K562 (cell line): ENCODE measurements around the gene SLC24A1. TPM values are rescaled to one million over a fixed set of nuclear protein-coding genes. Genes with fewer than 3 reads are reported as not detected.

Experiments
- ARID1B ChIP-seq: fragments of 450-650 bp; IDR thresholded peaks from 2 replicates; pipeline ENCODE4 v1.6.1; 2016; ENCODE audit warnings: antibody characterized with exemption, mild to moderate bottlenecking, inconsistent platforms
- CREB3 ChIP-seq: fragments of 450-650 bp; conservative IDR thresholded peaks from 2 replicates; pipeline ENCODE4 v1.6.1; 2016; ENCODE audit warnings: missing genetic modification characterization, low read depth, mild to moderate bottlenecking, missing compliant biosample characterization, moderate library complexity
- CTBP1 ChIP-seq: fragments of 450-650 bp; IDR thresholded peaks from 2 replicates; pipeline ENCODE4 v1.6.1; 2016; ENCODE audit warnings: borderline replicate concordance
- JUND ChIP-seq, 2 experiments: IDR thresholded peaks; 2 replicates in 1 of 2; 3 replicates in 1 of 2; pipeline ENCODE4 v1.6.1; 2011; ENCODE audit warnings: borderline replicate concordance in 2 of 2, low read depth in 2 of 2, low read length in 2 of 2, improper control_type of control experiment in 1 of 2, missing biosample characterization in 1 of 2, missing genetic modification characterization in 1 of 2, missing genetic modification reagents in 1 of 2
- NFIC ChIP-seq: fragments of 450-650 bp; IDR thresholded peaks from 2 replicates; pipeline ENCODE4 v1.6.1; 2017; ENCODE audit warnings: mild to moderate bottlenecking, inconsistent platforms
- TAL1 ChIP-seq: fragments of 450-650 bp; IDR thresholded peaks from 2 replicates; pipeline ENCODE4 v1.6.1; 2016; ENCODE audit warnings: mild to moderate bottlenecking
- TCF7L2 ChIP-seq: fragments of 150-350 bp; IDR thresholded peaks from 2 replicates; pipeline ENCODE4 v1.6.1; 2016; ENCODE audit warnings: low read depth, mild to moderate bottlenecking, low read length, moderate library complexity
- TEAD1 ChIP-seq, 2 experiments: fragments of 450-650 bp in 1 of 2; sonication (generic) in 1 of 2; formaldehyde crosslinking; IDR thresholded peaks; 2 replicates each; pipeline versions ENCODE4 v1.4.0 to v1.8.0; 2020 to 2022; ENCODE audit warnings: mild to moderate bottlenecking in 2 of 2, missing genetic modification reagents in 1 of 2
- ZBTB7A ChIP-seq: IDR thresholded peaks from 2 replicates; pipeline ENCODE4 v1.6.1; 2011; ENCODE audit warnings: low read depth, mild to moderate bottlenecking, low read length, moderate library complexity, borderline replicate concordance; ENCODE audit not compliant: control insufficient read depth
- ZNF140 ChIP-seq: fragments of 250-450 bp; sonication (Bioruptor Pico); IDR thresholded peaks from 2 replicates; pipeline ENCODE4 v1.8.0; 2021; ENCODE audit warnings: moderate library complexity, mild to moderate bottlenecking, inconsistent platforms
- ZNF146 ChIP-seq: IDR thresholded peaks from one replicate; pipeline ENCODE4 v1.6.1; 2018; ENCODE audit warnings: missing compliant biosample characterization; ENCODE audit not compliant: unreplicated experiment
- ZNF668 ChIP-seq: fragments of 250-450 bp; sonication (Bioruptor Pico); IDR thresholded peaks from 2 replicates; pipeline ENCODE4 v1.8.0; 2022; ENCODE audit warnings: mild to moderate bottlenecking, inconsistent platforms
- polyA plus RNA-seq, 8 experiments: library from polyadenylated mRNA; depleted of rRNA in 4 of 8; stranded (reverse) in 5 of 8; unstranded in 3 of 8; fragments of >200 nt; fragmentation: Nextera tagmentation in 2 of 8; fragmentation: Illumina TruSeq in 1 of 8; extraction: Ambion mirVana in 2 of 8; extraction: Trizol in 1 of 8; gene quantifications; 2 replicates each; pipeline versions ENCODE4 v1.2.1 to v1.2.3, GENCODE V29; 2011 to 2014; ENCODE audit warnings: inconsistent platforms in 1 of 8, missing spikeins in 1 of 8
- total RNA-seq, 7 experiments: library from RNA; depleted of rRNA in 6 of 7; stranded (reverse); fragments of >200 nt in 6 of 7; fragmentation: Illumina TruSeq in 2 of 7; extraction: Trizol in 2 of 7; gene quantifications; 2 replicates each; pipeline versions ENCODE4 v1.2.1 to v1.2.3, GENCODE V29; 2011 to 2021; ENCODE audit warnings: low replicate concordance in 1 of 7
- TF ChIP-seq, protein P1 (sequence below): fragments of 250-450 bp; sonication (Bioruptor Pico); IDR thresholded peaks from 2 replicates; pipeline ENCODE4 v1.8.0; 2021; ENCODE audit warnings: moderate library complexity, mild to moderate bottlenecking, inconsistent platforms

SLC24A1 gene
- total and polyA plus RNA-seq, 9 of the 15 experiments (the other 6 are each of a cell fraction or from before 2014, with no cell fraction given): 3.1 to 8.2 (median 5.5) TPM

DNA sequence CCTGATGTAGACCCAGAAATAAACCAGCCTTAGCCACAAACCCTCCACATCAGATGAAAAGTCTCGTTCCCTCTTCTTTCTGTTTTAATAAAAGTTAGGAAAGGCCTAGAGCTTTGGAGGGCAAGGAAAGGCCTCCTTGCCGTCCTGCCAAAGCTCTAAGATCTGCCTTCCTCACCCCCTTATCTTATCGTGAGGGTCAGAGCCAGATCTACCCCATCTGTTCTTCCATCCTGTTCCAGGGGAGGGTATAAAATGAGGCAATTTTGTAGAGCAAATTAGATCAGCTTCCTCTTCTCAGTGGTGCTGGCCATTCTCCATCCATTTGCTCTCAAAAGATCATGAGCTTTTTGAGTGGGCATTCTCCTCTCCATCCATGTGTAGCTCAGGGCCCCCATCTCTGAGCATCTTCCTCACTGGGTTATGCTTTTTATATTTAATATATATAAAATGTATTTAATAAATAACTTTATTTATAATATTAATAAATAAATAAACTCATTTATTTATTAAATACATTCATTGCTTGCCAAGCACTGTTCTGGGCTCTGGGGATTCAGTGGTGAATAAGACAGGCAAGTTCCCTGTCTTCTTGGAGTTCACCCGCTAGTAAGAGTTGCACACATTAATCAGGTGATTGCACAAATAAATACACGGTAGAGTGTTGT lies 2.0 kb upstream of the SLC24A1 start (continued):
- TF ChIP-seq CREB3 (tag): no peak
- TF ChIP-seq, protein P1, sequence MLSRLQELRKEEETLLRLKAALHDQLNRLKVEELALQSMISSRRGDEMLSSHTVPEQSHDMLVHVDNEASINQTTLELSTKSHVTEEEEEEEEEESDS (CRISPR knock-in tag): no peak
- peak; percentile 26; the same call in 1 of the 2 replicates for TF ChIP-seq JUND (IDR thresholded peaks at IDR 0.05; ENCODE audit: borderline replicate concordance, low read depth, low read length)
- no peak; the same call in 2 of the 3 replicates for TF ChIP-seq JUND (tag; IDR thresholded peaks at IDR 0.05; ENCODE audit: borderline replicate concordance, low read depth, low read length)
- no peak for TF ChIP-seq TCF7L2
- TF ChIP-seq CTBP1: peak; percentile 52; the same call in 1 of the 2 replicates
- TF ChIP-seq TAL1: 0 out of 2 replicates have a peak, but pooled peaks have one; percentile 11
- no peak for TF ChIP-seq NFIC
- no peak for TF ChIP-seq ZNF668 (CRISPR knock-in tag)
- TF ChIP-seq ARID1B: peak; percentile 51
- TF ChIP-seq ZNF146: no peak
- no peak for TF ChIP-seq ZNF140 (CRISPR knock-in tag)
- no peak for TF ChIP-seq ZBTB7A
- TF ChIP-seq TEAD1 (CRISPR knock-in tag; IDR thresholded peaks at IDR 0.05): no peak
- TF ChIP-seq, all 486 proteins: peak for 5
